Colonic mucosa (tissue), 4 donors: Measurements from ENCODE around the gene CDH15. TPM values are rescaled to one million over a fixed set of nuclear protein-coding genes. Genes with fewer than 3 reads are reported as not detected.
"Not testable (repeated sequence)": the region's sequence is repeated elsewhere in the genome, so short reads cannot be mapped to it uniquely, and the experiment has no call there.

Experiments used
- DNase-seq: peaks from one replicate; pipeline ENCODE4 v3.0.0-alpha.2; 2020
- H3K27ac ChIP-seq: fragments of 200-600 bp; one replicate; pipeline ENCODE4 v1.8.0; 2021
- H3K27me3 ChIP-seq: fragments of 200-600 bp; one replicate; pipeline ENCODE4 v1.8.0; 2021
- H3K36me3 ChIP-seq: fragments of 200-600 bp; one replicate; pipeline ENCODE4 v1.8.0; 2021
- H3K4me1 ChIP-seq: fragments of 200-600 bp; one replicate; pipeline ENCODE4 v1.8.0; 2021; ENCODE audit warnings: mild to moderate bottlenecking
- H3K4me3 ChIP-seq: fragments of 200-600 bp; one replicate; pipeline ENCODE4 v1.8.0; 2021
- H3K9ac ChIP-seq, 2 donors: one replicate each; pipeline ENCODE4 v1.7.0; 2013; ENCODE audit warnings: control low read depth in 2 of 2, low read depth in 2 of 2, low read length in 2 of 2
- H3K9me3 ChIP-seq: fragments of 200-600 bp; one replicate; pipeline ENCODE4 v1.8.0; 2021
- intact Hi-C: fragments of 100-400 bp; cut with DNase I; formaldehyde crosslinking; loops from one replicate; pipeline ENCODE4 v1.14.1; 2022
- total RNA-seq, 2 donors: library from RNA; stranded (reverse); fragmentation: NEBNext Ultra II Directional in 1 of 2; extraction: Animal tissue kit (Norgen Biotek cat#: 25700) in 1 of 2; gene quantifications; one replicate each; pipeline ENCODE4 v1.2.1, GENCODE V29; 2021
- TF ChIP-seq, protein P1 (sequence below): fragments of 200-600 bp; IDR thresholded peaks from one replicate; pipeline ENCODE4 v1.8.0; 2022; ENCODE audit warnings: antibody characterized with exemption, mild to moderate bottlenecking
- donor health status: healthy.
- donor health status: DM: no; HTN: no; CAD: no.
- donor health status: DM: no; HTN: no; CAD: no.

The CDH15 gene
- total RNA-seq, 2 donors from 2014 or later = not detected

GRCh38 chr16:89164847-89165680 is 6.5 kb upstream of the CDH15 start:
- Histone ChIP-seq H3K9ac (no peak overlapping the region), H3K9me3 (no peaks in the 10 kb centered on the region), H3K4me1 (peaks cover 4% of the 10 kb centered on the region), H3K4me3 (no peak overlapping the region), H3K36me3 (no peaks in the 10 kb centered on the region), H3K27me3 (peaks cover 21% of the 10 kb centered on the region), H3K27ac (no peak overlapping the region)
- no peak for DNase-seq
- intact Hi-C loops = loop anchor here (5.0 to 10.0 kb wide), 3 partner anchors 110 to 420 kb away; no protein-coding TSS in a partner anchor
- TF ChIP-seq, protein P1, sequence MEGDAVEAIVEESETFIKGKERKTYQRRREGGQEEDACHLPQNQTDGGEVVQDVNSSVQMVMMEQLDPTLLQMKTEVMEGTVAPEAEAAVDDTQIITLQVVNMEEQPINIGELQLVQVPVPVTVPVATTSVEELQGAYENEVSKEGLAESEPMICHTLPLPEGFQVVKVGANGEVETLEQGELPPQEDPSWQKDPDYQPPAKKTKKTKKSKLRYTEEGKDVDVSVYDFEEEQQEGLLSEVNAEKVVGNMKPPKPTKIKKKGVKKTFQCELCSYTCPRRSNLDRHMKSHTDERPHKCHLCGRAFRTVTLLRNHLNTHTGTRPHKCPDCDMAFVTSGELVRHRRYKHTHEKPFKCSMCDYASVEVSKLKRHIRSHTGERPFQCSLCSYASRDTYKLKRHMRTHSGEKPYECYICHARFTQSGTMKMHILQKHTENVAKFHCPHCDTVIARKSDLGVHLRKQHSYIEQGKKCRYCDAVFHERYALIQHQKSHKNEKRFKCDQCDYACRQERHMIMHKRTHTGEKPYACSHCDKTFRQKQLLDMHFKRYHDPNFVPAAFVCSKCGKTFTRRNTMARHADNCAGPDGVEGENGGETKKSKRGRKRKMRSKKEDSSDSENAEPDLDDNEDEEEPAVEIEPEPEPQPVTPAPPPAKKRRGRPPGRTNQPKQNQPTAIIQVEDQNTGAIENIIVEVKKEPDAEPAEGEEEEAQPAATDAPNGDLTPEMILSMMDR = no peak

GRCh38 chr16:89165681-89165979 is 5.9 kb upstream of the CDH15 start:
- not testable (repeated sequence) for H3K9me3 ChIP-seq, H3K27ac ChIP-seq, DNase-seq, H3K4me1 ChIP-seq, H3K36me3 ChIP-seq, H3K9ac ChIP-seq, H3K4me3 ChIP-seq
- peaks cover 21% of the 10 kb centered on the region for H3K27me3 ChIP-seq
- intact Hi-C loops = loop anchor here (5.0 to 10.0 kb wide), 3 partner anchors 111 to 421 kb away; no protein-coding TSS in a partner anchor

GRCh38 chr16:89166696-89167424 is 4.7 kb upstream of the CDH15 start:
- peaks cover 21% of the 10 kb centered on the region for H3K27me3 ChIP-seq

DNA sequence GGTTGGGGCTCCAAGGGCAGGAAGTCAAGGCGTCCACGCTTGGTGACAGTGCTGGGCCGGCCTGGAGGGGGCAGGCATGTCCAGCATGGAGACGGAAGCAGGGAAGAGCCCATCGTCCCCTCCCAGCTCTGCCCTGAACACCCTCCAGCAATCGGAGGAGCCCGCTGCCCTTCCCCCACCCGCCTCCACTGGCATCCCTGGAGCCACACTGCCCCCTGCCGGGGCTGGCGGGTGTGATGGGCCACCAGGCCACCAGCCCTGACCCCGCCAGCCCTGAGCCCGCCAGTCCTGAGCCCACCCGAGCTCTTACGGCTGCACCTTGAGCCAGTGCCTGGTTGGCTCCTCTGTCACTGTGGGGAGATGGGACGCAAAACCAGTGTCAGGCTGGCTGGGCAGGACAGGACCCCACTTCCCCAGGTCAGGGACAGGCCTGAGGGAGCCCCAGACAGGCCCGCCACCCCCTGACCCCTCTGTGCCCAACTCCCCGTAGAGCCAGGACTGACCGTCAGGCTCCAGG is 4.1 kb upstream of the CDH15 start:
- TF ChIP-seq, protein P1 = peak; percentile 84
- peaks cover 21% of the 10 kb centered on the region for H3K27me3 ChIP-seq
- H3K4me3 ChIP-seq = no peak overlapping the region
- peak; percentile 92 for DNase-seq
- intact Hi-C loops = loop anchor here (5.0 to 10.0 kb wide), 3 partner anchors 113 to 423 kb away; no protein-coding TSS in a partner anchor
- H3K9me3 ChIP-seq = no peaks in the 10 kb centered on the region
- no peak overlapping the region for H3K27ac ChIP-seq
- peak overlapping the region in 1 of 2 donors; percentile 12 for H3K9ac ChIP-seq
- H3K36me3 ChIP-seq = no peaks in the 10 kb centered on the region
- peaks cover 8% of the 10 kb centered on the region for H3K4me1 ChIP-seq

More at GRCh38 chr16:89166696-89167424, 4.7 kb upstream of the CDH15 start:
- intact Hi-C loops = loop anchor here (5.0 to 10.0 kb wide), 3 partner anchors 112 to 422 kb away; no protein-coding TSS in a partner anchor
- Histone ChIP-seq H3K36me3 (no peaks in the 10 kb centered on the region), H3K4me1 (peaks cover 8% of the 10 kb centered on the region), H3K27ac (no peak overlapping the region), H3K4me3 (no peak overlapping the region), H3K9ac (peak overlapping the region in 1 of 2 donors; percentile 12), H3K9me3 (no peaks in the 10 kb centered on the region)
- no peak for DNase-seq
- TF ChIP-seq, protein P1 = no peak

DNA sequence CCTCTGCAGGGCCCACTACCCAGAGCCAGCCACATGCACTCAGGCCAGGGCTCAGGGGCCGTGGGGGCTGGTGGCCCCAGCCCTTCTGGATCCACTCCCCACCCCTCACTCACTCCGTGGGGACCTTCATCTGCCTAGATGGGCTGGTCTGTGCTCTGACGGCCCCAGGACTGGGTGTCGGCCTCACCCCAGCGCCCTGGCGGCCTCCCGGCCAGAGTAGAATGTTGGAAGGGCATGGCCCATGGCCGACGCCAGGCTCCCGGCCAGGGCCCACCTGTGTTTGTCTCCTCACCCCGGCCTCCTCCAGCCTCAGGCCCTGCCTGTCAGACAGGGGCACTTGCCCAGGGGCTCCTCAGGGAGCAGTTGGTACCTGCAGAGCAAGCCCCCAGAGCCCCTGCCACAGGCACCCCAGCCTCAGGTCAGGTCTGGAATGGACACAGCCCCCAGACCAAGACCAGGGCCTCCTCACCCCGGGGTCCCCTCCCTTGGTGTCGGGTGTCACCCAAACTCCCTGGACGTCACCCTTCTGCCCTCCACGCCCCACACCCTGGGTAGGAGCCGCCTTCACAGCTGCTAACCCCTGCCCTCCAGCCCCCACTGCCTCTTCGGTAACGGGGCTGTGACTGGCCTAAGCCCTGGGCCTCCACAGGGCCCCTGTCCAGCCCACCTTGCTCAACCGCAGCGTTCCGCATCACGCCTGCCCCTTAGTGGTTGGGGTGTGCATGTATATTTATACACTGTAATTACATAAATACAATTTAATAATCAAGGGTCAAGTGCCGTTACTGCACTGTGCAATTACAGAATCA is 3.0 kb upstream of the CDH15 start:
- intact Hi-C loops = loop anchor here (2.0 to 10.0 kb wide), 4 partner anchors 114 to 424 kb away; no protein-coding TSS in a partner anchor

More for the DNA sequence above, 3.0 kb upstream of the CDH15 start:
- Histone ChIP-seq H3K4me1 (peaks cover 8% of the 10 kb centered on the region), H3K27me3 (peaks cover 24% of the 10 kb centered on the region), H3K4me3 (no peak overlapping the region), H3K27ac (no peak overlapping the region), H3K36me3 (no peaks in the 10 kb centered on the region), H3K9ac (no peak overlapping the region), H3K9me3 (no peaks in the 10 kb centered on the region)
- no peak for DNase-seq
- TF ChIP-seq, protein P1 = no peak
